Fibroblast of the conjunctiva (primary cell): ENCODE measurements around the gene C11orf86.

Experiments used
- DNase-seq: peaks from one replicate; pipeline ENCODE4 v3.0.0-alpha.2; 2010; ENCODE audit warnings: low read depth

The C11orf86 gene

GRCh38 chr11:67025750-67026149 lies 50.6 kb downstream of the C11orf86 start:
- no peak for DNase-seq
